SJSA1 (cell line): Measurements from ENCODE around the gene B4GALT6. TPM values are rescaled to one million over a fixed set of nuclear protein-coding genes. Genes with fewer than 3 reads are reported as not detected.

Experiments used
- DNase-seq, 2 experiments: peaks; one replicate each; pipeline ENCODE4 v3.0.0-alpha.2; 2015 to 2020; ENCODE audit warnings: low spot score in 2 of 2, low read depth in 1 of 2
- H3K27ac ChIP-seq: fragments of 250-450 bp; sonication (Bioruptor Pico); 2 replicates; pipeline ENCODE4 v1.5.1; 2020; ENCODE audit warnings: mild to moderate bottlenecking, moderate library complexity
- H3K27me3 ChIP-seq: fragments of 250-450 bp; sonication (Bioruptor Pico); replicated peaks from 2 replicates; pipeline ENCODE4 v1.5.1; 2020; ENCODE audit warnings: mild to moderate bottlenecking, moderate library complexity
- H3K36me3 ChIP-seq: fragments of 250-450 bp; sonication (Bioruptor Pico); 2 replicates; pipeline ENCODE4 v1.5.1; 2020; ENCODE audit warnings: mild to moderate bottlenecking
- H3K4me1 ChIP-seq: fragments of 250-450 bp; sonication (Bioruptor Pico); replicated peaks from 2 replicates; pipeline ENCODE4 v1.6.1; 2021; ENCODE audit warnings: mild to moderate bottlenecking
- H3K4me3 ChIP-seq: fragments of 250-450 bp; sonication (Bioruptor Pico); 2 replicates; pipeline ENCODE4 v1.5.1; 2020; ENCODE audit warnings: mild to moderate bottlenecking
- H3K9me3 ChIP-seq: fragments of 250-450 bp; sonication (Bioruptor Pico); replicated peaks from 2 replicates; pipeline ENCODE4 v1.5.1; 2020; ENCODE audit warnings: mild to moderate bottlenecking
- total RNA-seq: library from RNA; depleted of rRNA; stranded (reverse); fragments of >200 nt; shearing (Covaris generic); gene quantifications from 2 replicates; pipeline ENCODE4 v1.2.3, GENCODE V29; 2014

B4GALT6 gene
- total RNA-seq, 1 experiment from 2014 or later: 0.66 TPM

GRCh38 chr18:31661965-31662364 is 22.4 kb downstream of the B4GALT6 start:
- Histone ChIP-seq H3K27ac (no peak overlapping the region), H3K4me3 (no peak overlapping the region), H3K9me3 (no peaks in the 10 kb centered on the region), H3K4me1 (no peaks in the 10 kb centered on the region), H3K36me3 (no peaks in the 10 kb centered on the region), H3K27me3 (no peaks in the 10 kb centered on the region; the same call in 1 of the 2 replicates)
- no peak for DNase-seq

DNA sequence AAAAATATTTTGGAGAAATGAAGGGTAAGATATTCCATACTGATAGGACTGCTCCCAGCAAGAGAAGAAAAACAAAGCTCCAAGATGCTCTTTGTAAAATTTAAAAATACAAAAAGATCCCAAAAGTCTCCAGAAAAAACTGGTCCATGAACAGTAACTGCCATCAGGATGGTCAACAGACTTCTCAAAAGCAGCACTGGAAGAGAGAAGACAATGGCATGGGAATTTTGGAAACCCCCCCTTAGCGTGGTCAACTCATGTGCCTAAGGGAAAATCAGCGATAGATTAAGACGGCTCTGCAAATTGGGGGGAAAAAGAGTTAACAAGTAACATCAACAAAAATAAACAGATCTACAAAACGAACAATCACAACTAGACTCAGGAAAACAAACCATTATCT is 23.6 kb downstream of the B4GALT6 start:
- no peaks in the 10 kb centered on the region for H3K4me1 ChIP-seq
- no peak overlapping the region for H3K27ac ChIP-seq
- H3K27me3 ChIP-seq: no peaks in the 10 kb centered on the region; the same call in 1 of the 2 replicates
- H3K4me3 ChIP-seq: no peak overlapping the region
- DNase-seq: no peak
- H3K9me3 ChIP-seq: no peaks in the 10 kb centered on the region
- no peaks in the 10 kb centered on the region for H3K36me3 ChIP-seq

GRCh38 chr18:31659576-31660177 is 24.7 kb downstream of the B4GALT6 start:
- no peak overlapping the region for H3K27ac ChIP-seq
- H3K36me3 ChIP-seq: no peaks in the 10 kb centered on the region
- H3K9me3 ChIP-seq: no peaks in the 10 kb centered on the region
- DNase-seq: no peak
- no peak overlapping the region for H3K4me3 ChIP-seq
- H3K4me1 ChIP-seq: no peaks in the 10 kb centered on the region
- H3K27me3 ChIP-seq: no peaks in the 10 kb centered on the region; the same call in 1 of the 2 replicates

DNA sequence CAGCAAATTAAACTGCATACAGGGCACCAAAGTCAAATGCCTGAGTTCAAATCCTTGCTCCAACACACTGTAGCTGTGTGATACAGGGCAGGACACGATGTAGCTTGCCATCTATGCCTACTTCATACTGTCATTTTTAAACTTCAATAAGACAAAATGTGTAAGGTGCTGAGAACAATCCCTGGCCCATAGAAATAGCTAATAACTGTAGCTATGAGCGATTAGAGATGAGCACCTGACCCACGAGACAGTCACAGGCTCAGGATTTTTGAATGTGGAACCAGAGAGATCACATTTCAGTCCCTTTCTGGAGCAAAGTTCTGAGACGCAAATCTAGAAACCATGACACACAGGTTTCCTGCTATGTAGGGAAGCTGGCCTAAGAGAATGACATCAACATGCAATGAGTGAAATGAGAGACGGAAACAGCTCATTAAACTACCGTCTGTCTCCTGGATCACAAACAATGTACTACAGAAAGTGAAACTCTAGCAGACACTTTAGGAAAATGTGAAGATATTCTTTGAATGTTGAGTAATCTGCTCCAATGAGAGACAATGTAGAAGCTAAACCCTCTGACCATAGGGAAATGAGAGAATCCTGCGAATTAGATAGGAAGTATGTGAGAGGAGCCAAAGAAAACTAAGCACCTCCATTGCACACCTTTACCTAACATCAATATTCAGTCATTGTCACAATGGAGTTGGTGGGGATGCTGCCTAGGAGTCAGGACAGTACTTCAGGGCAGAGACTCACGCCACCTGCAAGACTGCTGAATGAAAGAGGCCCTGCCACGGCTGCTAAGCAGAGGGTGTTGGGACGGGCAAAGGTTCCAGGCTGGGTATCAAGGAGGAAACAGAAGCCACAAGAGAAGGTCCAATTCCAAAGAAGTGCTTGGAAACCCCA is 25.5 kb downstream of the B4GALT6 start:
- Histone ChIP-seq H3K36me3 (no peaks in the 10 kb centered on the region), H3K9me3 (no peaks in the 10 kb centered on the region)

DNA sequence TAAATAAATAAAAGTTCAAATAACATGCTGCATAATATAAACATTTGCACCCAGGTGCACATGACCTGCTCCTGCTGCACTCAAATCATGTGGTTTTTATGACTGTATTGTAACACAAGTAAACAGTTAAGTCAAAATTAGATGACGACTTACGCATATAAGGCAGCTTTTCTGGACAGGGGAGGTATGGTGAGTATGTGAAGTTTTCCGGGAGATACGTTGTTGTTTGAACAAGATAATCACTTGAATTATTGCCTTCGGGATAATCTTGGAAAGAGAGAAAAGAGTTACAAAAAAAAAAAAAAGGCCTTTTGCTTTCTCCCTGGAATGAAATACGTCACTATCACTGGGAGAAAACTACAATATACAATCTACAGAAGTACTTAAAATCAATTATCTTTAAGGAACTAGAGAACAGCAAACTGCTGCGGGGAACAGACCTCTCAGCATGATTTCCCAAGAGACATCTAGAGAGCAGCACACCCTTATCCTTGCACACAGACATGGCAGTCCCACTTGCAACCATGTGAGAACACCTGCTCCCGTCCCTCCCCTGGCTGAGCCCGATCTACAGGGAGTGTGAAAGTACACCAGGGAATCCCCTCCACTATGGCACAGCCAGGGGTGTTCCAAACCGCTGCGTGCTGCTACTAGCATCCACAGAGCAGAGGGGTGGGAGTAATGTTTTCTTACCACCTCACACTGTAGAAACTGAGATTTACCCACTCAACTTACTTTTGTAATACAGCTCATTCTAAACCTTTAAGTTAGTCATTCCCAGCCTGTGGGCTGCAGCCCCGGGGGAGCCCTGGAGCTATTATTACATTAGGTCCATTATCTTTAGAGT is 26.3 kb downstream of the B4GALT6 start:
- H3K9me3 ChIP-seq: no peaks in the 10 kb centered on the region

More for the DNA sequence above, 25.5 kb downstream of the B4GALT6 start:
- no peak overlapping the region for H3K27ac ChIP-seq
- no peak for DNase-seq
- H3K4me3 ChIP-seq: no peak overlapping the region
- H3K4me1 ChIP-seq: no peaks in the 10 kb centered on the region
- H3K27me3 ChIP-seq: no peaks in the 10 kb centered on the region; the same call in 1 of the 2 replicates

DNA sequence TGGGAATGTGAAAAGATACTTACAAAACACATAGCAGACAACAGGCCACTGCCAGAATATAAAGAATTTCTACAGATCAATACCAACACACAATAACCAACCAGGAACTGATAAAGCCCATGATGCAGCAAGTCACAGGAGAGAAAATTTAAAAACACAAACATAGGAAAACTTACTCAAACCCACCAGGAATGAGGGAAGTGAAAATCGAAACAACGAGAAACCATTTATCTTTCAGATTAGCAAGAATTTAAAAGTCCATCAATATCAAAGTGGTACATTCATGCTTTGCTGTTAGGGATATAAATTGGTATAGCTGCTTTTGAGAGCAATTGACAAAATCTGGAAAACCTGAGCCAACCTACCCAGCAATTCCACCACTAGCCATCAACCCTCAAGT is 27.6 kb downstream of the B4GALT6 start:
- no peak for DNase-seq
- Histone ChIP-seq H3K9me3 (no peaks in the 10 kb centered on the region), H3K4me3 (no peak overlapping the region), H3K36me3 (no peaks in the 10 kb centered on the region), H3K4me1 (no peaks in the 10 kb centered on the region), H3K27me3 (no peaks in the 10 kb centered on the region; the same call in 1 of the 2 replicates), H3K27ac (no peak overlapping the region)

More for the DNA sequence above, 26.3 kb downstream of the B4GALT6 start:
- Histone ChIP-seq H3K27ac (no peak overlapping the region), H3K36me3 (no peaks in the 10 kb centered on the region), H3K4me3 (no peak overlapping the region), H3K4me1 (no peaks in the 10 kb centered on the region), H3K27me3 (no peaks in the 10 kb centered on the region; the same call in 1 of the 2 replicates)
- no peak for DNase-seq

DNA sequence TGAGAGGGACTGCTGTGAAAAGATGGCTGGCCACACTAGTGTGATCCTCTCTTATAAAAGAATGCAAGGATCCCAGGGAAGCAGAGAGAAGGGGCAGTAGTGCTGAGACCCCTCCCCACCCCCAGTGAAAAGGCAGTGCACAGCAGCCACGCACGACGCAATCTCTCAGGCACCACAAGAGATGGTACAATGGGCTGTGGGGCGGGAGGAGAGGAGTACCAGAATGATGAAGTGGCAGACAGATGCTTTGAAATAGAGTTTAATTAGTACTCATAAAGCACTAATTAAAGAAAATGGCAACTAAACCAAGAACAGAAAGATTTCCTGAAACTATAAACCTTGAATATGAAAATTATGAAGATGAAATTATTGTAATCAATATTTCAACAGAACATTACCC is 29.0 kb downstream of the B4GALT6 start:
- Histone ChIP-seq H3K27ac (no peak overlapping the region), H3K27me3 (no peaks in the 10 kb centered on the region), H3K4me1 (no peaks in the 10 kb centered on the region)

GRCh38 chr18:31652877-31653276 is 31.5 kb downstream of the B4GALT6 start:
- Histone ChIP-seq H3K9me3 (no peaks in the 10 kb centered on the region), H3K4me3 (no peak overlapping the region), H3K27me3 (no peaks in the 10 kb centered on the region), H3K4me1 (no peaks in the 10 kb centered on the region), H3K27ac (no peak overlapping the region), H3K36me3 (no peaks in the 10 kb centered on the region)
- DNase-seq: no peak

More for the DNA sequence above, 29.0 kb downstream of the B4GALT6 start:
- Histone ChIP-seq H3K4me3 (no peak overlapping the region), H3K36me3 (no peaks in the 10 kb centered on the region), H3K9me3 (no peaks in the 10 kb centered on the region)
- DNase-seq: no peak

- Histone ChIP-seq H3K36me3 (no peaks in the 10 kb centered on the region), H3K9me3 (no peaks in the 10 kb centered on the region), H3K27ac (no peak overlapping the region), H3K4me1 (no peaks in the 10 kb centered on the region), H3K4me3 (no peak overlapping the region), H3K27me3 (no peaks in the 10 kb centered on the region)
- no peak for DNase-seq
Observed at GRCh38 chr18:31652357-31652756, 32.0 kb downstream of the B4GALT6 start.

GRCh38 chr18:31651369-31651768 is 33.0 kb downstream of the B4GALT6 start:
- Histone ChIP-seq H3K27me3 (no peaks in the 10 kb centered on the region), H3K4me3 (no peak overlapping the region), H3K9me3 (no peaks in the 10 kb centered on the region), H3K36me3 (no peaks in the 10 kb centered on the region), H3K27ac (no peak overlapping the region), H3K4me1 (no peaks in the 10 kb centered on the region)
- no peak for DNase-seq

- Histone ChIP-seq H3K4me1 (no peaks in the 10 kb centered on the region), H3K27ac (no peak overlapping the region)
- DNase-seq: no peak
Observed at GRCh38 chr18:31649978-31650719, 34.2 kb downstream of the B4GALT6 start.

DNA sequence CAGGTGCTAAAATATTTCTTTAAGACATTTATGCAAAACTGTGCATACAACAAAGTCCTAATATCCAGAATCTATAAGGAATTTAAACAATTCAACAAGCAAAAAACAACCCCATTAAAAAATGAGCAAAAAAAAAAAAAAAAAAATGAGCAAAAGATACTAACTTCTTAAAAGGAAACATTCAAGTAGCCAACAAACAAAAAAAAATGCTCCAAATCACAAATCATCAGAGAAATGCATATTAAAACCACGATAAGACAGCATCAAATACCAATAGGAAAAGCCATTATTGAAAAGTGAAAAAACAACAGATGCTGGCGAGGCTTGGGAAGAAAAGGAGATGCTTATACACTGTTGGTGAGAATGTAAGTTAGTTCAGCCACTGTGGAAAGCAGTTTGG is 34.9 kb downstream of the B4GALT6 start:
- Histone ChIP-seq H3K4me3 (no peak overlapping the region), H3K27me3 (no peaks in the 10 kb centered on the region), H3K27ac (no peak overlapping the region), H3K36me3 (no peaks in the 10 kb centered on the region), H3K9me3 (no peaks in the 10 kb centered on the region), H3K4me1 (no peaks in the 10 kb centered on the region)
- no peak for DNase-seq

More at GRCh38 chr18:31649978-31650719, 34.2 kb downstream of the B4GALT6 start:
- Histone ChIP-seq H3K36me3 (no peaks in the 10 kb centered on the region), H3K4me3 (no peak overlapping the region), H3K27me3 (no peaks in the 10 kb centered on the region), H3K9me3 (no peaks in the 10 kb centered on the region)

- Histone ChIP-seq H3K27ac (no peak overlapping the region), H3K27me3 (no peaks in the 10 kb centered on the region), H3K4me1 (no peaks in the 10 kb centered on the region), H3K36me3 (no peaks in the 10 kb centered on the region), H3K4me3 (no peak overlapping the region), H3K9me3 (no peaks in the 10 kb centered on the region)
- no peak for DNase-seq
Observed at GRCh38 chr18:31648966-31649429, 35.4 kb downstream of the B4GALT6 start.
